ENCODE results near the gene PKD2L2.

The PKD2L2 gene

GRCh38 chr5:137880313-137880712 is 8.9 kb upstream of the PKD2L2 start:
- no peak overlapping the region for H3K27ac ChIP-seq (replicated peaks)
- TF ChIP-seq POLR2AphosphoS5 (IDR thresholded peaks at IDR 0.05; ENCODE audit: low read depth) (no peak), REST (IDR thresholded peaks at IDR 0.05; ENCODE audit: insufficient replicate concordance, low read depth) (no peak)
- H3K4me3 ChIP-seq (replicated peaks; ENCODE audit: insufficient read depth, low read length) = no peak overlapping the region
- H3K27me3 ChIP-seq (ENCODE audit: insufficient read depth, poor library complexity, severe bottlenecking) = no peaks in the 10 kb centered on the region
- DNase-seq (ENCODE audit: low read depth in 1 of 2, low spot score in 1 of 2) = no peak

- Histone ChIP-seq H3K27me3 (ENCODE audit: insufficient read depth, poor library complexity, severe bottlenecking) (no peaks in the 10 kb centered on the region), H3K27ac (replicated peaks) (no peak overlapping the region), H3K4me3 (replicated peaks; ENCODE audit: insufficient read depth, low read length) (no peak overlapping the region)
- no peak for DNase-seq (ENCODE audit: low read depth in 1 of 2, low spot score in 1 of 2)
- no peak for TF ChIP-seq SPI1 (IDR thresholded peaks at IDR 0.05; ENCODE audit: borderline replicate concordance, low read depth)
- TF ChIP-seq CTCF (IDR thresholded peaks at IDR 0.05; ENCODE audit: insufficient read depth, low read length) = no peak
- TF ChIP-seq GABPA (IDR thresholded peaks at IDR 0.05; ENCODE audit: low read depth) = no peak
- TF ChIP-seq POLR2AphosphoS5 (IDR thresholded peaks at IDR 0.05; ENCODE audit: low read depth) = no peak
- TF ChIP-seq REST (IDR thresholded peaks at IDR 0.05; ENCODE audit: insufficient replicate concordance, low read depth) = no peak
These were observed 1.4 kb upstream of the PKD2L2 start for GRCh38 chr5:137887831-137888230.

GRCh38 chr5:137888466-137888862 is 793 bp upstream of the PKD2L2 start:
- Histone ChIP-seq H3K27ac (replicated peaks) (no peak overlapping the region), H3K4me3 (replicated peaks; ENCODE audit: insufficient read depth, low read length) (no peak overlapping the region)
- no peak for DNase-seq (ENCODE audit: low read depth in 1 of 2, low spot score in 1 of 2)

More at GRCh38 chr5:137888466-137888862, 793 bp upstream of the PKD2L2 start:
- TF ChIP-seq GABPA (IDR thresholded peaks at IDR 0.05; ENCODE audit: low read depth) (no peak), CTCF (IDR thresholded peaks at IDR 0.05; ENCODE audit: insufficient read depth, low read length) (no peak), POLR2AphosphoS5 (IDR thresholded peaks at IDR 0.05; ENCODE audit: low read depth) (no peak), REST (IDR thresholded peaks at IDR 0.05; ENCODE audit: insufficient replicate concordance, low read depth) (no peak), SPI1 (IDR thresholded peaks at IDR 0.05; ENCODE audit: borderline replicate concordance, low read depth) (no peak)
- no peaks in the 10 kb centered on the region for H3K27me3 ChIP-seq (ENCODE audit: insufficient read depth, poor library complexity, severe bottlenecking)

Data from HL-60 (cell line).